Liver (tissue), 3 donors: ENCODE data around the gene TPST2.

Source experiments
- HNF4G ChIP-seq: IDR thresholded peaks from 2 replicates; pipeline ENCODE4 v1.6.1; 2016; ENCODE audit warnings: antibody characterized with exemption
- TF ChIP-seq, protein P1 (sequence below): fragments of 150-350 bp; IDR thresholded peaks from 2 replicates; pipeline ENCODE4 v1.5.1; 2017; ENCODE audit warnings: improper control_type of control experiment, low read depth, low read length; ENCODE audit not compliant: missing input control
- donor health status: healthy.
- donor health status: healthy.

DNA sequence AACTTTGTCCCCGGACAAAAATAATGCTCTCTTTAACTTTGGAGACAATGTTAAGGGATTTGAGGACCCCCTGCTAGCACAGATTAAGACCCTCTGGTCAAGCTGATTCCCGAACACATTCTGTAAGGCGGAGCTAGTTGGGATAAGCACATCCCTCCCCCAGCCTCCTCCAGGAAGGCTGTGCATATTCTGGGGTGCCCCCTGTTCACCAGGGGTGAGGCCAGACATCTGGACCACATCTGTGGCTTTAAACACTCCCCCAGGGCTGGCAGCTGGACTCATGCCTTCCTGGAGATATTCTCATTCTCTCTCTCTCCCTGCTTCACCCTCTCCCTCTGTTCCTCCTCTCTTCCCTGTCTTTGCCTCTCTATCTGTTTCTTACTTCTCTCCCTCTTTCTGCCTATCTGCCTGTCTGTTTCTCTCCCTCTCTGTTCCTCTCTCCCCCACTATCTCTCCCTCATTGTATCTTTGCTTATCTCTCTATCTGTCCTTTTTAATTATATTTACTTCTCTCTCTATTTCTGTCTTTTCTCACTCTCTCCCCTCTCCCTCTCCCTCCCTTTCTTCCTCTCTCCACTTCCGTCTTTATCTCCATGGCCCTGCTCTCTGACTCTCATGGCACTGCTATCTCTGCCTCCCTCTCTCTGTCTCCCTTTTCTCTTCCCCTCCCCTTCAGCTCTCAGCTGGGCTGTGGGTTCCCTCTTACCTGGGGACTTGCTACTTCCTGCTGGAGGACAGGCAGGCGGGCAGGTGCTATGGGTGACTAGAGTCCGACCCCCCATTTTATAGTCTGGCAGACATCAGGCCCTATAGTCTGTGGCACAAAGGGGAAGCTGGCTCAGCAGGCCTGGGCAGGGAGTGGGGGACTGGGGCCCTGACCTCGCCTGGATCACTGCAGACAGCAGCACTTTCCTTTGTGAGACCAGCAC, 27.6 kb upstream of the TPST2 start, which contains the start of gene CRYBB1:
- TF ChIP-seq, protein P1, sequence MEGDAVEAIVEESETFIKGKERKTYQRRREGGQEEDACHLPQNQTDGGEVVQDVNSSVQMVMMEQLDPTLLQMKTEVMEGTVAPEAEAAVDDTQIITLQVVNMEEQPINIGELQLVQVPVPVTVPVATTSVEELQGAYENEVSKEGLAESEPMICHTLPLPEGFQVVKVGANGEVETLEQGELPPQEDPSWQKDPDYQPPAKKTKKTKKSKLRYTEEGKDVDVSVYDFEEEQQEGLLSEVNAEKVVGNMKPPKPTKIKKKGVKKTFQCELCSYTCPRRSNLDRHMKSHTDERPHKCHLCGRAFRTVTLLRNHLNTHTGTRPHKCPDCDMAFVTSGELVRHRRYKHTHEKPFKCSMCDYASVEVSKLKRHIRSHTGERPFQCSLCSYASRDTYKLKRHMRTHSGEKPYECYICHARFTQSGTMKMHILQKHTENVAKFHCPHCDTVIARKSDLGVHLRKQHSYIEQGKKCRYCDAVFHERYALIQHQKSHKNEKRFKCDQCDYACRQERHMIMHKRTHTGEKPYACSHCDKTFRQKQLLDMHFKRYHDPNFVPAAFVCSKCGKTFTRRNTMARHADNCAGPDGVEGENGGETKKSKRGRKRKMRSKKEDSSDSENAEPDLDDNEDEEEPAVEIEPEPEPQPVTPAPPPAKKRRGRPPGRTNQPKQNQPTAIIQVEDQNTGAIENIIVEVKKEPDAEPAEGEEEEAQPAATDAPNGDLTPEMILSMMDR = no peak
- no peak for TF ChIP-seq HNF4G
